Central memory CD8-positive, alpha-beta T cell (primary cell): ENCODE measurements around the gene PROSER3.
"Not testable (repeated sequence)": the region's sequence is repeated elsewhere in the genome, so short reads cannot be mapped to it uniquely, and the experiment has no call there.

Experiments
- ATAC-seq: fragments of 150-1000 bp; cut with Tn5 transposase; replicated peaks from 2 replicates; pipeline ENCODE4 v1.10.0; 2022; ENCODE audit warnings: mild to moderate bottlenecking, moderate FRiP score, moderate number of reproducible peaks; ENCODE audit not compliant: poor library complexity, severe bottlenecking; ENCODE audit errors: extremely low read depth
- DNase-seq, 2 donors: peaks; one replicate each; pipeline ENCODE4 v3.0.0; 2021; ENCODE audit warnings: low spot score in 2 of 2
- H3K27ac Mint-ChIP-seq: one replicate; pipeline ENCODE4 v1.8.0; 2022; ENCODE audit warnings: low read depth, mild to moderate bottlenecking, moderate library complexity, mixed read lengths
- H3K27me3 Mint-ChIP-seq: one replicate; pipeline ENCODE4 v1.8.0; 2022; ENCODE audit warnings: mixed read lengths
- H3K36me3 Mint-ChIP-seq: one replicate; pipeline ENCODE4 v1.8.0; 2022; ENCODE audit warnings: mild to moderate bottlenecking, moderate library complexity, mixed read lengths; ENCODE audit not compliant: insufficient read depth
- H3K4me1 Mint-ChIP-seq: one replicate; pipeline ENCODE4 v1.8.0; 2022; ENCODE audit warnings: mixed read lengths
- H3K4me3 Mint-ChIP-seq: one replicate; pipeline ENCODE4 v1.8.0; 2022; ENCODE audit warnings: mild to moderate bottlenecking, moderate library complexity, mixed read lengths
- H3K9me3 Mint-ChIP-seq: one replicate; pipeline ENCODE4 v1.8.0; 2022; ENCODE audit warnings: mixed read lengths

The PROSER3 gene

DNA sequence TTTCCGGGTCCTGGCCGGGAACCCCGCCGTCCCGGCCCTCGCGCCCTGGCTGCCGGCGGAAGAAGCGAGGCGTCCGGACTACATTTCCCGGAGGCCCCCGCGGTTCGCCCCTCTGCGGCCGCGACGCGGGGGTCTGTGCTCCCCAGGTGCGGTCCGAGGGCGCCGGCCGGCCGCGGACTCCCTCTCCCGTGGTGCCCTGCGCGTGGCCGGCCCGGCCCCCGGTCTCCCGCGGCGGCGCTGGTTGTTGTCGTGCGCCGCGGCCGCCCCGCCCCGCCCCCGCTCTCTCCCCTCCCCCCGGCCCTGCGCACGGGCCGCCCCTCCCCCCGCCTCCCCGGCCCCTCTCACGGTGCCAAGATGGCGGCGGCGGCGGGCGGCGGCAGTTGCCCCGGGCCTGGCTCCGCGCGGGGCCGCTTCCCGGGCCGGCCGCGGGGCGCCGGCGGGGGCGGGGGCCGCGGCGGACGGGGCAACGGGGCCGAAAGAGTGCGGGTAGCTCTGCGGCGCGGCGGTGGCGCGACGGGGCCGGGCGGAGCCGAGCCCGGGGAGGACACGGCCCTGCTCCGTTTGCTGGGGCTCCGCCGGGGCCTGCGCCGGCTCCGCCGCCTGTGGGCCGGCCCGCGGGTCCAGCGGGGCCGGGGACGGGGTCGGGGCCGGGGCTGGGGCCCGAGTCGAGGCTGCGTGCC is 40.2 kb upstream of the PROSER3 start, which contains the start of gene KMT2B:
KMT2B (plus strand) TSS at position 339 of the 680 bp plus-strand sequence; CDS start at position 355, 16 bp downstream.
- H3K4me1 Mint-ChIP-seq: peaks cover 60% of the 10 kb centered on the region
- H3K9me3 Mint-ChIP-seq: no peaks in the 10 kb centered on the region
- peak within 1 kb of the TSS; percentile 97 for H3K4me3 Mint-ChIP-seq
- no peaks in the 10 kb centered on the region for H3K27me3 Mint-ChIP-seq
- H3K27ac Mint-ChIP-seq: peak within 1 kb of the TSS; percentile 98
- no peak for DNase-seq
- peak; percentile 18 for ATAC-seq
- peaks cover 31% of the 10 kb centered on the region for H3K36me3 Mint-ChIP-seq

DNA sequence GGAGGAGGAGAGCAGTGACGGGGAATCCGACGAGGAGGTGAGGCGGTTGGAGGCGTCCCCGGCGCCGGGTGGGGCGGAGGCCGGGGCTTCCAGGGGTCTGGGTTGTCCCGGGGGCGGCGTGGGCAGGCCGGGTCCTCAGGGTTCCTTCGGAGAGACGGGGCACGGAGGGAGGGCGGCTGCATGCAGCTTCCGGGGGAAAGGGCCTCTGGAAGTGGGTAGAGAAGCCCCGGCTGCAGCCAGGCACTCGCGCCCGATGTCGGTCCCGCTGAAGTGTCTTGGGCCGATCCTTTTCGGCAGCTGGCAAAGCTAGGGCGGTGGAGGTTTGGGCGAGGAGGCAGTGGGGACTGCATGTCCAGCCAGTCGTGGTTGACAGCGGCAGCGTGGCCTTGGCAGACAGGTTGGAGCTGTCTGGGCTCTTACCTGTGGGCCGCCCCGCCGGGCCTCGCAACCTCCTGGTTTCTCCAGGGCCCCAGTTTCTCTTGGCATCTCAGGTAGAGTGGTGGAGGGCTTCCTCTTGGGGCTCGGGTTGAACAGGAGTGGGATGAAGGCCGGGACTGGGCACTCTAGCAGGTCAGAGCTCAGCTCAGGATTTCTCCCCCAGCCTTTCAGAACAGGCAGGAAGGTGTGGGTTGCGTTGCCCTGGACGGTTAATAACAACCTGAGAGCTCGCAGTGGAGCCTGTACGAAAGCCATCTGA is 39.5 kb upstream of the PROSER3 start:
- Mint-ChIP-seq H3K27me3 (no peaks in the 10 kb centered on the region), H3K4me1 (peaks cover 54% of the 10 kb centered on the region), H3K36me3 (peaks cover 34% of the 10 kb centered on the region), H3K9me3 (no peaks in the 10 kb centered on the region), H3K27ac (peak overlapping the region; percentile 67), H3K4me3 (peak overlapping the region; percentile 79)
- ATAC-seq (no peak), DNase-seq (no peak)

DNA sequence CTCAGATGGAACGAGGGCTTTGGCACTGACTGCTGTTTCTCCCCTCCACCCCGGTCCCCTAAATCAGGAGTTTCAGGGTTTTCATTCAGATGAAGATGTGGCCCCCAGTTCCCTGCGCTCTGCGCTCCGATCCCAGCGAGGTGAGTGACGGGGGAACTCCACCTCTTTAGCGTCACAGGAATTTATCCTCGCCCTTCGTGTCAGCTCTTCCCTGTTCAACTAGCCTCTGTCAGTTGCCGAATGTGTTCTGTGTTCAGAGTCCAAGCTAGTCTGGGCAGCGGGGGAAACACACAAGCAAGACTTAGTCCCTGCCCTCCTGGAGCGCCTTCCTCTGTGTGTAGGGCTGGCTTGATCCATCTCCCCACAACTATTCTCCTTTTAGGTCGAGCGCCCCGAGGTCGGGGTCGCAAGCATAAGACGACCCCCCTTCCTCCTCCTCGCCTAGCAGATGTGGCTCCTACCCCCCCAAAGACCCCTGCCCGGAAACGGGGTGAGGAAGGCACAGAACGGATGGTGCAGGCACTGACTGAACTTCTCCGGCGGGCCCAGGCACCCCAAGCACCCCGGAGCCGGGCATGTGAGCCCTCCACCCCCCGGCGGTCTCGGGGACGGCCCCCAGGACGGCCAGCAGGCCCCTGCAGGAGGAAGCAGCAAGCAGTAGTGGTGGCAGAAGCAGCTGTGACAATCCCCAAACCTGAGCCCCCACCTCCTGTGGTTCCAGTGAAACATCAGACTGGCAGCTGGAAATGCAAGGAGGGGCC is 38.4 kb upstream of the PROSER3 start:
- ATAC-seq: no peak

DNA sequence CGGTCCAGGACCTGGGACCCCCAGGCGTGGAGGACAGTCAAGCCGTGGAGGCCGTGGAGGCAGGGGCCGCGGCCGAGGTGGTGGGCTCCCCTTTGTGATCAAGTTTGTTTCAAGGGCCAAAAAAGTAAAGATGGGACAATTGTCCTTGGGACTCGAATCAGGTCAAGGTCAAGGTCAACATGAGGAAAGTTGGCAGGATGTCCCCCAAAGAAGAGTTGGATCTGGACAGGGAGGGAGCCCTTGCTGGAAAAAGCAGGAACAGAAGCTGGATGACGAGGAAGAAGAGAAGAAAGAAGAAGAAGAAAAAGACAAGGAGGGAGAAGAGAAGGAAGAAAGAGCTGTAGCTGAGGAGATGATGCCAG is 37.8 kb upstream of the PROSER3 start:
- H3K4me1 Mint-ChIP-seq: peaks cover 37% of the 10 kb centered on the region
- no peaks in the 10 kb centered on the region for H3K9me3 Mint-ChIP-seq
- no peak overlapping the region for H3K27ac Mint-ChIP-seq
- peaks cover 42% of the 10 kb centered on the region for H3K36me3 Mint-ChIP-seq
- H3K27me3 Mint-ChIP-seq: no peaks in the 10 kb centered on the region
- ATAC-seq (no peak), DNase-seq (no peak)
- peak overlapping the region; percentile 30 for H3K4me3 Mint-ChIP-seq

More for the DNA sequence above, 38.4 kb upstream of the PROSER3 start:
- Mint-ChIP-seq H3K27me3 (no peaks in the 10 kb centered on the region), H3K9me3 (no peaks in the 10 kb centered on the region), H3K4me3 (peak overlapping the region; percentile 79), H3K36me3 (peaks cover 39% of the 10 kb centered on the region), H3K4me1 (peaks cover 43% of the 10 kb centered on the region), H3K27ac (no peak overlapping the region)
- DNase-seq: no peak

DNA sequence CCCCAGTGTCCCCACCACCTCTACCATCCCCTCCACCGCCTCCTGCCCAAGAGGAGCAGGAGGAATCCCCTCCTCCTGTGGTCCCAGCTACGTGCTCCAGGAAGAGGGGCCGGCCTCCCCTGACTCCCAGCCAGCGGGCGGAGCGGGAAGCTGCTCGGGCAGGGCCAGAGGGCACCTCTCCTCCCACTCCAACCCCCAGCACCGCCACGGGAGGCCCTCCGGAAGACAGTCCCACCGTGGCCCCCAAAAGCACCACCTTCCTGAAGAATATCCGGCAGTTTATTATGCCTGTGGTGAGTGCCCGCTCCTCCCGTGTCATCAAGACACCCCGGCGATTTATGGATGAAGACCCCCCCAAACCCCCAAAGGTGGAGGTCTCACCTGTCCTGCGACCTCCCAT is 37.3 kb upstream of the PROSER3 start:
- peaks cover 47% of the 10 kb centered on the region for H3K36me3 Mint-ChIP-seq
- DNase-seq: no peak
- peak overlapping the region; percentile 30 for H3K4me3 Mint-ChIP-seq
- H3K4me1 Mint-ChIP-seq: peaks cover 35% of the 10 kb centered on the region
- H3K9me3 Mint-ChIP-seq: no peaks in the 10 kb centered on the region
- peak overlapping the region; percentile 51 for H3K27ac Mint-ChIP-seq
- no peaks in the 10 kb centered on the region for H3K27me3 Mint-ChIP-seq
- no peak for ATAC-seq

DNA sequence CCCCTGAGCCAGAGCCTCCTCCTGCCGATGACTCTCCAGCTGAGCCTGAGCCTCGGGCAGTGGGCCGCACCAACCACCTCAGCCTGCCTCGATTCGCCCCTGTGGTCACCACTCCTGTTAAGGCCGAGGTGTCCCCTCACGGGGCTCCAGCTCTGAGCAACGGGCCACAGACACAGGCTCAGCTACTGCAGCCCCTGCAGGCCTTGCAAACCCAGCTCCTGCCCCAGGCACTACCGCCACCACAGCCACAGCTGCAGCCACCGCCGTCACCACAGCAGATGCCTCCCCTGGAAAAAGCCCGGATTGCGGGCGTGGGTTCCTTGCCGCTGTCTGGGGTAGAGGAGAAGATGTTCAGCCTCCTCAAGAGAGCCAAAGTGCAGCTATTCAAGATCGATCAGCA is 36.6 kb upstream of the PROSER3 start:
- no peak for ATAC-seq
- Mint-ChIP-seq H3K4me1 (peaks cover 28% of the 10 kb centered on the region), H3K9me3 (no peaks in the 10 kb centered on the region), H3K27ac (peak overlapping the region; percentile 51), H3K27me3 (no peaks in the 10 kb centered on the region), H3K36me3 (peaks cover 50% of the 10 kb centered on the region), H3K4me3 (no peak overlapping the region)
- DNase-seq: no peak

DNA sequence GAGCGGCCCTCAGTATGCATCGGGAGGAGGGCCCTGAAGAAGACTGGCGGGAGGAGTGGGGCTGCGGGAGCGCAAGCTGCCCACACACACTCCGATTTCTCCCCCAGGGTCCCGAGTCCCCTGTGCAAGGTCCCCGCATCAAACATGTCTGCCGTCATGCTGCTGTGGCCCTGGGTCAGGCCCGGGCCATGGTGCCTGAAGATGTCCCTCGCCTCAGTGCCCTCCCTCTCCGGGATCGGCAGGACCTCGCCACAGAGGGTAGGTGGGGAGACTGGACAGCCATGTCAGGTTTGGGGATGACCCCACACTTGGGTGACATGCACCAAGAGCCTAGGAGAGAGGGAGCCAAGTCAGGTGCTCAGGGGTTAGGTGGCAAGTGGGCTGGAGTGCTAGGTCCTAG is 35.5 kb upstream of the PROSER3 start:
- Mint-ChIP-seq H3K36me3 (peaks cover 48% of the 10 kb centered on the region), H3K27me3 (no peaks in the 10 kb centered on the region), H3K9me3 (no peaks in the 10 kb centered on the region), H3K4me3 (no peak overlapping the region), H3K27ac (no peak overlapping the region), H3K4me1 (peaks cover 18% of the 10 kb centered on the region)
- ATAC-seq: no peak
- DNase-seq: no peak

DNA sequence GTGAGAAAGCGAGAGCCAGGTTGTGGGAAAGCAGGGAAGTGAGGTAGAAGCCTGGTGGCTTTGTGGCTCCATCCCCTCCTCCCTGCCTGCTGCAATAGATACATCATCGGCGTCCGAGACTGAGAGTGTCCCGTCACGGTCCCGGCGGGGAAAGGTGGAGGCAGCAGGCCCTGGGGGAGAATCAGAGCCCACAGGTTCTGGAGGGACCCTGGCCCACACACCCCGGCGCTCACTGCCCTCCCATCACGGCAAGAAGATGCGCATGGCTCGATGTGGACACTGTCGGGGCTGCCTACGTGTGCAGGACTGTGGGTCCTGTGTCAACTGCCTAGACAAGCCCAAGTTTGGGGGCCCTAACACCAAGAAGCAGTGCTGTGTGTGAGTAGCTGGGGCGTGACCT is 35.1 kb upstream of the PROSER3 start:
- Mint-ChIP-seq H3K36me3 (peaks cover 48% of the 10 kb centered on the region), H3K4me3 (no peak overlapping the region), H3K4me1 (peaks cover 18% of the 10 kb centered on the region), H3K27ac (no peak overlapping the region), H3K9me3 (no peaks in the 10 kb centered on the region), H3K27me3 (no peaks in the 10 kb centered on the region)
- DNase-seq (no peak), ATAC-seq (no peak)

DNA sequence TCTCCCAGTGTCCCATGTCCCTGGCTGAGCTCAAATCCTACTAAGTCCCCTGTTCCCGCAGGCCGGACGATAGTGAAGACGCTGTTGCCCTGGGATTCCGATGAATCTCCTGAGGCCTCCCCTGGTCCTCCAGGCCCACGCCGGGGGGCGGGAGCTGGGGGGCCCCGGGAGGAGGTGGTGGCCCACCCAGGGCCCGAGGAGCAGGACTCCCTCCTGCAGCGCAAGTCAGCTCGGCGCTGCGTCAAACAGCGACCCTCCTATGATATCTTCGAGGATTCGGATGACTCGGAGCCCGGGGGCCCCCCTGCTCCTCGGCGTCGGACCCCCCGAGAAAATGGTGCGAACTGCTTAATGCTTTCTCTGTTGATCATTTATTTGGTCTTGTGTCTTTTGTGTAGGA is 34.3 kb upstream of the PROSER3 start:
- Mint-ChIP-seq H3K9me3 (no peaks in the 10 kb centered on the region), H3K27me3 (no peaks in the 10 kb centered on the region), H3K27ac (no peak overlapping the region), H3K4me3 (no peak overlapping the region), H3K36me3 (peaks cover 52% of the 10 kb centered on the region), H3K4me1 (peaks cover 16% of the 10 kb centered on the region)
- DNase-seq (no peak), ATAC-seq (no peak)

DNA sequence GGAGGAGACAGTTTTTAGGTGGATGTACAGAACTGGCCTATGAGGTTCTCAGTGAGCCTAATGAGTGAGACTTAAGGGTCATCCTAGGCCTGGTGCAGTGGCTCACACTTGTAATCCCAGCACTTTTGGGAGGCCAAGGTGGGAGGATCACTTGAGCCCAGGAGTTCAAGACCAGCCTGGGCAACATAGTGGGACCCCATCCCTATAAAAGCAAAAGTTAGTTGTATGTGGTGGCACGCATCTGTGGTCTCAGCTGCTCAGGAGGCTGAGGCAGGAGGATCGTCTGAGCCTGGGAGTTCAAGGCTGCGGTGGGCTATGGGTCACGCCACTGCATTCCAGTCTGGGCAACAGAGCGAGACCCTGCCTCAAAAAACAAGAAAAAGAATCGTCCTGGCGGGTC is 33.8 kb upstream of the PROSER3 start:
- not testable (repeated sequence) for H3K27ac Mint-ChIP-seq, H3K4me3 Mint-ChIP-seq, H3K27me3 Mint-ChIP-seq, ATAC-seq, DNase-seq, H3K9me3 Mint-ChIP-seq
- Mint-ChIP-seq H3K36me3 (peaks cover 52% of the 10 kb centered on the region), H3K4me1 (peaks cover 12% of the 10 kb centered on the region)

DNA sequence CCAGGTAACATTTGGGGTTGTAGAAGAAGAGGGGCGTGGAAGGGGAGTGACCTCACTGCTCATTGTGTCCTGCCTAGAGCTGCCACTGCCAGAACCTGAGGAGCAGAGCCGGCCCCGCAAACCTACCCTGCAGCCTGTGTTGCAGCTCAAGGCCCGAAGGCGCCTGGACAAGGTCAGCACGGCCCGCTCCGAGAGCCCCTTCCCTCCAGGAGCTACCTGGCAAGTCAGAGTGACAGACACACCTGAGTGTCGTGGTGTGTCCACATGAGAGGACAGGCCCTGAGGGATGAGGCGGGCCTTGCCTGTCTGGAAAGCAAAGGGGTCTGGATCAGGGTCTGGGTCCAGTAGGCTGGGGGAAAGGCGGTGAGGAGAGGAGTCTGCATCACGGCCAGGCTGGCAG is 33.4 kb upstream of the PROSER3 start:
- Mint-ChIP-seq H3K4me1 (peaks cover 7% of the 10 kb centered on the region), H3K36me3 (peaks cover 52% of the 10 kb centered on the region)

DNA sequence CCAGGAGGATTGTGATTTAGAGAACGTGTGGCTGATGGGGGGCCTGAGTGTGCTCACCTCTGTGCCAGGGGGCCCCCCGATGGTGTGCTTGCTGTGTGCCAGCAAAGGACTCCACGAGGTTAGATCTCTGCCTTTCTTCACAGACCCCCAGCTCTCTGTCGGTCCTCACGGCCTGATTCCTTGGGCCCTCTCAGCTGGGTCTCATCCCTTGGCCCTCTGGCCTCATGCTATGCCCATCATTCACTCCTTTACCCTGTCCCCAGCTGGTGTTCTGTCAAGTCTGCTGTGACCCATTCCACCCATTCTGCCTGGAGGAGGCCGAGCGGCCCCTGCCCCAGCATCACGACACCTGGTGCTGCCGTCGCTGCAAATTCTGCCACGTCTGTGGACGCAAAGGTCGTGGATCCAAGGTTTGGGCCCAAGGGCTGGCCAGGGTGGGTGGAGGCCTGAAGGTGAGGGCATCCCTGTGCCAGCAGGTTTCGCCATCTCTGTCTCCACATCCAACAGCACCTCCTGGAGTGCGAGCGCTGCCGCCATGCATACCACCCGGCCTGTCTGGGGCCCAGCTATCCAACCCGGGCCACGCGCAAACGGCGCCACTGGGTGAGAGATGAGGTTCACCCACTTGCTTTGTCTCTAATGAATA is 32.6 kb upstream of the PROSER3 start:
- no peak overlapping the region for H3K4me3 Mint-ChIP-seq
- no peak for ATAC-seq
- H3K36me3 Mint-ChIP-seq: peaks cover 55% of the 10 kb centered on the region
- H3K4me1 Mint-ChIP-seq: peaks cover 7% of the 10 kb centered on the region
- no peak overlapping the region for H3K27ac Mint-ChIP-seq
- no peaks in the 10 kb centered on the region for H3K27me3 Mint-ChIP-seq
- no peak for DNase-seq
- no peaks in the 10 kb centered on the region for H3K9me3 Mint-ChIP-seq

More for the DNA sequence above, 33.4 kb upstream of the PROSER3 start:
- no peak overlapping the region for H3K27ac Mint-ChIP-seq
- H3K9me3 Mint-ChIP-seq: no peaks in the 10 kb centered on the region
- ATAC-seq: no peak
- H3K4me3 Mint-ChIP-seq: no peak overlapping the region
- H3K27me3 Mint-ChIP-seq: no peaks in the 10 kb centered on the region
- no peak for DNase-seq
